ENCODE results near the gene OR5M8.

OR5M8 gene

GRCh38 chr11:56486801-56487200 is 4.4 kb downstream of the OR5M8 start:
- TF ChIP-seq CTCF (IDR thresholded peaks at IDR 0.05), result no peak

DNA sequence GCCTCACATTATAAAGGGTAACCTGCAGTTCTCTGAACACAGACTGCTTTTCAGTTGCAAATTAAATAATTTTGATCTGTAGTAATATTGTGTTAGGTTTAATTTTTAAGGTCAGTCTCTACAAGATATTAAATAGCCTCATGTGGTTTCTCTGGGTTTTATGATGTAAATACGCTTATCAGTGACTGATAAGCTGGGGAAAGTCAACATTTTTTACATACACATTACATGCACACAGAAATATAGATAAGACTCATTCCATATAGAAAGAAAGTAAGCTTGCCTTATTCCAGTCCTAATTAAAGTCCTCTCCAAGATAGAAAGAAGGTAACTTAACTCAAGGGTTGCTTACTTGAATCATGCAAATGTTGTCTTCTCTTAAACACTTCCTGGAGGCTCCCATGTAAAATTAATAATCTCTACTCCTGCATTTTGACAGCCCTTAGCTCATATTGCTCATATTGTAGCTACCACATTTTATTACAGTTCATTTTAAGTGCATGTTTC is 16.4 kb downstream of the OR5M8 start:
- no peak for TF ChIP-seq CTCF (IDR thresholded peaks at IDR 0.05)

GRCh38 chr11:56473252-56473651 is 17.9 kb downstream of the OR5M8 start, which contains the start of gene OR5M3:
TSS of gene OR5M3 (minus strand) at chr11:56473352. CDS start at chr11:56470497, 2,855 bp downstream.
- no peak for TF ChIP-seq CTCF (IDR thresholded peaks at IDR 0.05)

- no peak for TF ChIP-seq CTCF (IDR thresholded peaks at IDR 0.05)
Observed at GRCh38 chr11:56457076-56457475, 34.1 kb downstream of the OR5M8 start.

DNA sequence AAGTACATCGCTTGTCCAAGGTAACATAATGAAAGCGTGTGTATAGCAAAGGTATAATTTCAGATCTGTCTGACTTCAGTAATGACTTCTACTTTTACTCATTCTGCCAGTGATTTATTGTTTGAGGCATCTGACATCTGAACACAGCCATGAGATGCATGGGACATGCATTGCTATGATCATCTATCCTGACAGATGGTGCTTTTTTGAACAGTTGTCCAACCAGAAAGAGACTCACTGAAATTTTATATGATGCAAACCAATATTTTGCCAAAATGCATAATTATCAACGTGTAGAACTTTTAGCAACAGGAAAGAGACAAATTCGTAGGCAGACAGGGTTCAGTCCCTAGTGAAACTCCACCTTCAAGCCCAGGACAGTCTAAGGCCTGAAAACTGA is 37.6 kb downstream of the OR5M8 start:
- TF ChIP-seq CTCF (IDR thresholded peaks at IDR 0.05), result no peak
